LNCAP (cell line): ENCODE measurements around the gene EPHB2.

ENCODE experiments used
- CTCF ChIP-seq: fragments of 450-650 bp; IDR thresholded peaks from 2 replicates; pipeline ENCODE4 v1.5.1; 2017; ENCODE audit warnings: mild to moderate bottlenecking

EPHB2 gene

GRCh38 chr1:22824466-22824865 is 113.8 kb downstream of the EPHB2 start:
- no peak for TF ChIP-seq CTCF

GRCh38 chr1:22824975-22825374 is 114.3 kb downstream of the EPHB2 start:
- no peak for TF ChIP-seq CTCF

GRCh38 chr1:22825486-22826189 is 115.0 kb downstream of the EPHB2 start:
- TF ChIP-seq CTCF: no peak

- TF ChIP-seq CTCF: no peak
Measured at GRCh38 chr1:22826604-22827580, 116.3 kb downstream of the EPHB2 start.

- TF ChIP-seq CTCF: no peak
Measured at GRCh38 chr1:22827666-22828483, 117.2 kb downstream of the EPHB2 start.

- TF ChIP-seq CTCF: no peak
Measured at GRCh38 chr1:22828484-22829308, 118.1 kb downstream of the EPHB2 start.
